Endothelial cell of umbilical vein (primary cell): ENCODE data around the gene ARL8B. TPM values are rescaled to one million over a fixed set of nuclear protein-coding genes. Genes with fewer than 3 reads are reported as not detected.

Experiments
- BruUV-seq: library from RNA; stranded (reverse); fragments of 400-500 nt; replicated peaks from 2 replicates; lab custom pipeline; 2021; lab: Mats Ljungman, UMichigan
- CTCF ChIA-PET: fragments of 300-600, 350-600 bp; sonication (Branson Sonifier 250); formaldehyde crosslinking; loops from one replicate; lab custom pipeline; 2021; ENCODE audit warnings: antibody characterized with exemption, inconsistent platforms; lab: Charles Lee
- POLR2A ChIA-PET: fragments of 300-600, 350-600 bp; sonication (Branson Sonifier 250); formaldehyde crosslinking; loops from one replicate; lab custom pipeline; 2021; ENCODE audit warnings: antibody characterized with exemption, inconsistent platforms; lab: Charles Lee
- DNase-seq: peaks from one replicate; pipeline ENCODE4 v3.0.0-alpha.2; 2011; ENCODE audit warnings: low read depth, low spot score
- FAIRE-seq: peaks from 2 replicates; lab custom pipeline; 2011; peaks lifted over from hg19 to GRCh38; lab: Jason Lieb, UNC
- H2AFZ ChIP-seq: 2 replicates; pipeline ENCODE4 v1.6.0; 2012; ENCODE audit warnings: low read depth, low read length, control low read depth, inconsistent platforms
- H3K27ac ChIP-seq: 2 replicates; pipeline ENCODE4 v1.5.1; 2011; ENCODE audit warnings: low read depth, mild to moderate bottlenecking, control low read depth, low read length, moderate library complexity; ENCODE audit not compliant: insufficient read depth
- H3K27me3 ChIP-seq, 2 experiments: 2 replicates each; pipeline versions ENCODE4 v1.6.0 to v1.6.1; 2011; ENCODE audit warnings: low read length in 2 of 2, mixed read lengths in 1 of 2; ENCODE audit not compliant: control insufficient read depth in 2 of 2, insufficient read depth in 2 of 2
- H3K36me3 ChIP-seq, 2 experiments: 2 replicates in 1 of 2; 3 replicates in 1 of 2; pipeline ENCODE4 v1.5.1; 2011; ENCODE audit warnings: low read length in 2 of 2, mild to moderate bottlenecking in 1 of 2, moderate library complexity in 1 of 2; ENCODE audit not compliant: control insufficient read depth in 2 of 2, insufficient read depth in 2 of 2; ENCODE audit errors: extremely low read depth in 1 of 2
- H3K4me1 ChIP-seq: 3 replicates; pipeline ENCODE4 v1.5.1; 2011; ENCODE audit warnings: mild to moderate bottlenecking, low read length; ENCODE audit not compliant: control insufficient read depth, insufficient read depth; ENCODE audit errors: extremely low read depth
- H3K4me2 ChIP-seq: 2 replicates; pipeline ENCODE4 v1.6.1; 2011; ENCODE audit warnings: low read length, control low read depth, mixed read lengths; ENCODE audit not compliant: insufficient read depth
- H3K4me3 ChIP-seq, 3 experiments: fragments of 200-600 bp in 1 of 3; sonication (generic), shearing (Covaris generic) in 1 of 3; replicated peaks in 1 of 3; 2 replicates each; pipeline ENCODE4 v1.5.1; 2011 to 2016; ENCODE audit warnings: control low read depth in 3 of 3, low read length in 3 of 3, mild to moderate bottlenecking in 2 of 3, inconsistent platforms in 1 of 3, low read depth in 1 of 3, moderate library complexity in 1 of 3; ENCODE audit not compliant: insufficient read depth in 1 of 3
- H3K79me2 ChIP-seq: 2 replicates; pipeline ENCODE4 v1.6.0; 2012; ENCODE audit warnings: low read length, inconsistent platforms; ENCODE audit not compliant: control insufficient read depth, insufficient read depth
- H3K9ac ChIP-seq: replicated peaks from 2 replicates; pipeline ENCODE3; 2011; ENCODE audit warnings: low read length, control low read depth; ENCODE audit not compliant: insufficient read depth; ENCODE audit errors: extremely low read depth
- H3K9me1 ChIP-seq: replicated peaks from 3 replicates; pipeline ENCODE4 v1.6.0; 2011; ENCODE audit warnings: mild to moderate bottlenecking, low read length; ENCODE audit not compliant: control insufficient read depth, insufficient read depth; ENCODE audit errors: extremely low read depth
- H3K9me3 ChIP-seq: replicated peaks from 2 replicates; pipeline ENCODE4 v1.5.1; 2012; ENCODE audit warnings: low read length, inconsistent platforms; ENCODE audit not compliant: control insufficient read depth, insufficient read depth
- H4K20me1 ChIP-seq: replicated peaks from 2 replicates; pipeline ENCODE3; 2011; ENCODE audit warnings: mild to moderate bottlenecking, low read length; ENCODE audit not compliant: control insufficient read depth, insufficient read depth; ENCODE audit errors: extremely low read depth
- CTCF ChIP-seq, 2 donors: IDR thresholded peaks; 1 replicate in 1 of 2; 2 replicates in 1 of 2; pipeline ENCODE4 v1.5.1; 2011; ENCODE audit warnings: low read length in 2 of 2, mild to moderate bottlenecking in 2 of 2, moderate library complexity in 2 of 2, control low read depth in 1 of 2, inconsistent platforms in 1 of 2, low read depth in 1 of 2; ENCODE audit not compliant: insufficient read depth in 1 of 2; ENCODE audit errors: extremely low read depth in 1 of 2
- EZH2 ChIP-seq: IDR thresholded peaks from 2 replicates; pipeline ENCODE4 v1.6.1; 2012; ENCODE audit warnings: borderline replicate concordance, low read depth, mild to moderate bottlenecking, moderate library complexity, low read length, inconsistent platforms; ENCODE audit not compliant: severe bottlenecking
- FOS ChIP-seq: IDR thresholded peaks from 2 replicates; pipeline ENCODE4 v1.6.1; 2011; ENCODE audit warnings: mild to moderate bottlenecking, low read length, moderate library complexity, borderline replicate concordance; ENCODE audit not compliant: insufficient read depth
- GATA2 ChIP-seq: IDR thresholded peaks from 2 replicates; pipeline ENCODE4 v1.7.0; 2011; ENCODE audit warnings: low read depth, mild to moderate bottlenecking, moderate library complexity, mixed read lengths, low read length; ENCODE audit not compliant: insufficient read length, insufficient read depth
- JUN ChIP-seq: IDR thresholded peaks from 2 replicates; pipeline ENCODE4 v1.6.1; 2011; ENCODE audit warnings: borderline replicate concordance, low read depth; ENCODE audit not compliant: insufficient read length, insufficient read depth
- MAX ChIP-seq: IDR thresholded peaks from 2 replicates; pipeline ENCODE4 v1.6.1; 2011; ENCODE audit not compliant: insufficient read depth, insufficient read length
- MYC ChIP-seq: IDR thresholded peaks from one replicate; pipeline ENCODE4 v1.6.1; 2011; ENCODE audit warnings: mild to moderate bottlenecking, low read depth, low read length
- POLR2A ChIP-seq: IDR thresholded peaks from 2 replicates; pipeline ENCODE4 v1.6.1; 2012; ENCODE audit warnings: low read depth, mild to moderate bottlenecking, control low read depth, low read length
- POLR2AphosphoS5 ChIP-seq: IDR thresholded peaks from 2 replicates; pipeline ENCODE4 v1.6.1; 2012; ENCODE audit warnings: low read depth, mild to moderate bottlenecking, control low read depth, low read length, moderate library complexity; ENCODE audit not compliant: insufficient read depth
- dilution Hi-C: fragments of 300-500 bp; cut with MboI; formaldehyde crosslinking; loops from one replicate; pipeline ENCODE4 v1.15.0; 2019; ENCODE audit warnings: low sequenced_read_pairs; ENCODE audit not compliant: extremely low pct_ligation_motif_present
- intact Hi-C: fragments of 100-400 bp; cut with micrococcal nuclease; formaldehyde crosslinking; loops from one replicate; pipeline ENCODE4 v1.10.0; 2022
- polyA plus RNA-seq, 4 experiments: library from polyadenylated mRNA; depleted of rRNA in 3 of 4; stranded (reverse) in 3 of 4; unstranded in 1 of 4; fragments of >200 nt; gene quantifications; 2 replicates each; pipeline versions ENCODE4 v1.2.1 to v1.2.3, GENCODE V29; 2011 to 2012; ENCODE audit warnings: missing spikeins in 1 of 4
- total RNA-seq: library from RNA; stranded (reverse); gene quantifications from 2 replicates; pipeline ENCODE4 v1.2.3, GENCODE V29; 2021

ARL8B gene
- total and polyA plus RNA-seq, 2 donors (not counting 3 experiments of a cell fraction or from before 2014, with no cell fraction given), result 32.1 to 58.2 TPM

- no peak overlapping the region for H3K27ac ChIP-seq
- no peaks in the 10 kb centered on the region for H3K9me1 ChIP-seq
- ChIA-PET POLR2A (no interaction called here), CTCF (no interaction called here)
- H3K9ac ChIP-seq, result no peak overlapping the region
- H4K20me1 ChIP-seq, result no peaks in the 10 kb centered on the region
- FAIRE-seq, result no peak
- no peaks in the 10 kb centered on the region for H3K36me3 ChIP-seq
- dilution Hi-C loops (no loop called here), intact Hi-C loops (no loop called here)
- no peaks in the 10 kb centered on the region for H3K4me1 ChIP-seq
- DNase-seq, result no peak
- no peaks in the 10 kb centered on the region for H3K9me3 ChIP-seq
- H3K4me3 ChIP-seq, result no peak overlapping the region
- no TSS peak for BruUV-seq
- no peak for TF ChIP-seq MYC
- H2AFZ ChIP-seq, result no peak overlapping the region
- H3K4me2 ChIP-seq, result no peak overlapping the region
- H3K27me3 ChIP-seq, result peaks cover 0 to 3% of the 10 kb centered on the region in 2 experiments
- no peaks in the 10 kb centered on the region for H3K79me2 ChIP-seq
Measured at GRCh38 chr3:5092018-5092417, 30.1 kb upstream of the ARL8B start.

- no peak overlapping the region for H3K4me3 ChIP-seq
- ChIA-PET CTCF (interaction anchor here (1.3 kb wide), 1 partner anchor 382 kb away, joined by 5 read pairs; no protein-coding TSS in a partner anchor), POLR2A (no interaction called here)
- H3K79me2 ChIP-seq, result no peaks in the 10 kb centered on the region
- no TSS peak for BruUV-seq
- no peaks in the 10 kb centered on the region for H3K9me3 ChIP-seq
- peaks cover 0 to 3% of the 10 kb centered on the region in 2 experiments for H3K27me3 ChIP-seq
- no peak overlapping the region for H3K27ac ChIP-seq
- H2AFZ ChIP-seq, result no peak overlapping the region
- no peaks in the 10 kb centered on the region for H4K20me1 ChIP-seq
- dilution Hi-C loops, result no loop called here
- no peaks in the 10 kb centered on the region for H3K36me3 ChIP-seq
- no peak overlapping the region for H3K4me2 ChIP-seq
- H3K9me1 ChIP-seq, result no peaks in the 10 kb centered on the region
- TF ChIP-seq MAX (no peak), CTCF (IDR thresholded peaks at IDR 0.05; ENCODE audit: extremely low read depth in 1 of 2, insufficient read depth in 1 of 2, low read depth in 1 of 2, low read length in 2 of 2) (no peak), GATA2 (no peak), POLR2AphosphoS5 (no peak), MYC (no peak), FOS (no peak), EZH2 (no peak), JUN (no peak), POLR2A (no peak)
- no peak for FAIRE-seq
- DNase-seq, result no peak
- H3K9ac ChIP-seq, result no peak overlapping the region
- intact Hi-C loops, result no loop called here
- no peaks in the 10 kb centered on the region for H3K4me1 ChIP-seq
Measured at GRCh38 chr3:5093731-5094130, 28.4 kb upstream of the ARL8B start.
